Parathyroid adenoma (tissue), 2 donors: ENCODE measurements around the gene CLEC2L.

Experiments used
- H2AFZ ChIP-seq: fragments of 300-600 bp; sonication (generic); one replicate; pipeline ENCODE4 v1.7.0; 2017; ENCODE audit warnings: antibody characterized with exemption, mild to moderate bottlenecking
- H3K27ac ChIP-seq: fragments of 300-600 bp; sonication (generic); one replicate; pipeline ENCODE4 v1.7.0; 2017
- H3K27me3 ChIP-seq: fragments of 300-600 bp; sonication (generic); one replicate; pipeline ENCODE4 v1.7.0; 2017; ENCODE audit warnings: low read length; ENCODE audit not compliant: control insufficient read depth, insufficient read depth
- H3K36me3 ChIP-seq: fragments of 300-600 bp; sonication (generic); one replicate; pipeline ENCODE4 v1.7.0; 2017; ENCODE audit warnings: low read length; ENCODE audit not compliant: control insufficient read depth, insufficient read depth
- H3K4me1 ChIP-seq: fragments of 300-600 bp; sonication (generic); one replicate; pipeline ENCODE4 v1.7.0; 2017; ENCODE audit warnings: control low read depth
- H3K4me2 ChIP-seq: fragments of 300-600 bp; sonication (generic); one replicate; pipeline ENCODE4 v1.7.0; 2017; ENCODE audit warnings: low read length
- H3K4me3 ChIP-seq: fragments of 300-600 bp; sonication (generic); one replicate; pipeline ENCODE4 v1.7.0; 2017; ENCODE audit warnings: low read depth, low read length
- H3K79me2 ChIP-seq: fragments of 300-600 bp; sonication (generic); one replicate; pipeline ENCODE4 v1.7.0; 2017; ENCODE audit warnings: control low read depth
- H3K9ac ChIP-seq: fragments of 300-600 bp; sonication (generic); one replicate; pipeline ENCODE4 v1.7.0; 2017; ENCODE audit warnings: mild to moderate bottlenecking
- H3K9me3 ChIP-seq: fragments of 300-600 bp; sonication (generic); one replicate; pipeline ENCODE4 v1.7.0; 2017; ENCODE audit warnings: low read length; ENCODE audit not compliant: control insufficient read depth
- CTCF ChIP-seq: fragments of 300-600 bp; sonication (generic); IDR thresholded peaks from one replicate; pipeline ENCODE4 v1.7.0; 2017; ENCODE audit warnings: antibody characterized with exemption, mild to moderate bottlenecking
- donor health status: primary hyperparathyroidism.

CLEC2L gene

GRCh38 chr7:139500770-139501138 lies 22.7 kb upstream of the CLEC2L start:
- H3K4me3 ChIP-seq, result no peak overlapping the region
- TF ChIP-seq CTCF, result no peak

GRCh38 chr7:139502226-139502625 lies 21.3 kb upstream of the CLEC2L start:
- H3K4me3 ChIP-seq, result no peak overlapping the region
- no peak overlapping the region for H2AFZ ChIP-seq
- no peak overlapping the region for H3K27ac ChIP-seq
- no peak overlapping the region for H3K4me2 ChIP-seq
- no peaks in the 10 kb centered on the region for H3K9me3 ChIP-seq
- H3K27me3 ChIP-seq, result no peaks in the 10 kb centered on the region
- no peak overlapping the region for H3K9ac ChIP-seq
- H3K36me3 ChIP-seq, result no peaks in the 10 kb centered on the region
- no peaks in the 10 kb centered on the region for H3K79me2 ChIP-seq
- no peak for TF ChIP-seq CTCF
- no peaks in the 10 kb centered on the region for H3K4me1 ChIP-seq

More at GRCh38 chr7:139500770-139501138, 22.7 kb upstream of the CLEC2L start:
- H3K27ac ChIP-seq, result no peak overlapping the region
- no peak overlapping the region for H3K9ac ChIP-seq
- no peaks in the 10 kb centered on the region for H3K27me3 ChIP-seq
- no peaks in the 10 kb centered on the region for H3K9me3 ChIP-seq
- no peaks in the 10 kb centered on the region for H3K4me1 ChIP-seq
- H2AFZ ChIP-seq, result no peak overlapping the region
- no peak overlapping the region for H3K4me2 ChIP-seq
- H3K36me3 ChIP-seq, result no peaks in the 10 kb centered on the region
- no peaks in the 10 kb centered on the region for H3K79me2 ChIP-seq

GRCh38 chr7:139505563-139505962 lies 17.9 kb upstream of the CLEC2L start:
- no peaks in the 10 kb centered on the region for H3K36me3 ChIP-seq
- H3K79me2 ChIP-seq, result no peaks in the 10 kb centered on the region
- H3K27me3 ChIP-seq, result no peaks in the 10 kb centered on the region
- H3K9me3 ChIP-seq, result no peaks in the 10 kb centered on the region
- H2AFZ ChIP-seq, result no peak overlapping the region
- H3K4me3 ChIP-seq, result no peak overlapping the region
- H3K4me2 ChIP-seq, result no peak overlapping the region
- H3K9ac ChIP-seq, result no peak overlapping the region
- H3K27ac ChIP-seq, result no peak overlapping the region
- peak; percentile 10 for TF ChIP-seq CTCF
- H3K4me1 ChIP-seq, result no peaks in the 10 kb centered on the region

GRCh38 chr7:139509535-139509934 lies 13.9 kb upstream of the CLEC2L start:
- Histone ChIP-seq H3K4me2 (no peak overlapping the region), H2AFZ (peak overlapping the region; percentile 15), H3K9ac (no peak overlapping the region), H3K79me2 (no peaks in the 10 kb centered on the region), H3K27me3 (no peaks in the 10 kb centered on the region), H3K9me3 (no peaks in the 10 kb centered on the region), H3K36me3 (no peaks in the 10 kb centered on the region), H3K4me1 (peaks cover 5% of the 10 kb centered on the region), H3K4me3 (no peak overlapping the region), H3K27ac (no peak overlapping the region)
- no peak for TF ChIP-seq CTCF

GRCh38 chr7:139511315-139511714 lies 12.2 kb upstream of the CLEC2L start:
- H3K79me2 ChIP-seq, result no peaks in the 10 kb centered on the region
- no peak overlapping the region for H3K27ac ChIP-seq
- H2AFZ ChIP-seq, result peak overlapping the region; percentile 54
- H3K9ac ChIP-seq, result no peak overlapping the region
- TF ChIP-seq CTCF, result no peak
- no peak overlapping the region for H3K4me2 ChIP-seq
- no peaks in the 10 kb centered on the region for H3K36me3 ChIP-seq
- H3K9me3 ChIP-seq, result no peaks in the 10 kb centered on the region
- no peak overlapping the region for H3K4me3 ChIP-seq
- no peaks in the 10 kb centered on the region for H3K27me3 ChIP-seq
- H3K4me1 ChIP-seq, result peaks cover 5% of the 10 kb centered on the region
